SW 1271 (cell line): Measurements from ENCODE around the gene STXBP6.

Experiments
- DNase-seq, 2 experiments: peaks; one replicate each; lab custom pipeline; 2025; lab: John Stamatoyannopoulos, UW

STXBP6 gene

DNA sequence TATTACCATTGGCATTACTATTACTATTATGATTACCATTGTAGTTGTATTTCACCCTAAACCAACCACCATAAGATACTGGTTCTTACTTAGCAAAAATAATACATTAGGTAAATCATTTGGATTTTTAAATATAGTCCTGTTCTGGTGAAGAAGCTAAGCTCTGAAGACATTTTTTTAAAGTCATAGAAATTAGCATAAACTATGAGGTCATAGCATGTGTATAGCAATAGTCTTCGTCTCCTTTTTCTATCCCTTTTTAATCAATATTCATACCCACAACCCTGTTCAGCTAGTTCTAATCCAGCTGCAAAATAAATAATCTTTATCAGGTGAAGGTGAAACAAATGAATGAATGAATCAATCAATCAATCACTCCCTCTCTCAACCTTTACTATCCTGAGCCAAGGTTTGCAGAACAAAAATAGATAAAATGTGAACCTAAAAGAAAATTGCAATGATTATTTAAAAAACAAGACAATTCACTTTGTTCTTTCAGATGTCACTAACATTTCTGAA lies 134.5 kb downstream of the STXBP6 start:
- no peak for DNase-seq

DNA sequence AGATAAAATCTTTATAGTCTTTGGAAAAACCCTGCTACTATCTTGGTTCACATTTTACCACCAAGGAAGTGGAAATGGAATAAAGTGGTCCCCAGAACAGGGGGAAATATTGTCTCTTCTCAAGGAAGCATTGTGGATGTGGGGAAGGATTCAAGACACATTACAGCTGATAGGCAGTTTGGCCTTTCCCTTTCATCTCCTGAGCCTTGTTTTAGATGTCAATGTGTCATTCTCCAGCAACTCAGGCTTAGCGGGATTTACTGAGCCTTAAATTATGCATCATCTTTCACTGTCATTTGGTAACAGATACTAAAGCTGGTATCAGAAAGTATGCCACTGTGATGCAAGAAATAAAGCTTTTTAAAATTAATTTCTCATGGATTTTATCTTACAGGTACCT lies 136.2 kb downstream of the STXBP6 start:
- DNase-seq = no peak

DNA sequence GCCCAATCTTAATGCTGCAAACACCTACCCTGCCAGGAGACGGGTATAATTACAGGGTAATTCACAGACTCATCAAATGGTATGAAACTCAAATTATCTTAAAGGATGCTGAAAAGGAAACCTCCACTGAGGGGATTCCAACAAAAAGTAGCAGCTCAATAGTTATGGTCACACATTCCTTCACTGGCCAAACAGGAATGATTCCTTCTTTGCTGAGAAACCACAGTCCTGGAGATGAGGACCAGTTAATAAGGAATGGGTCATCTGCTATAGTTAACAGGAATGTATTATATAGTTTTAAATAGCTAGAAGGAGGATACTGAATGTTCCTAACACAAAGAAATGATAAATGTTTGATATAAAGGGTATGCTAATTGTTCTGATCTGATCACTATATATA lies 136.9 kb downstream of the STXBP6 start:
- DNase-seq = no peak

DNA sequence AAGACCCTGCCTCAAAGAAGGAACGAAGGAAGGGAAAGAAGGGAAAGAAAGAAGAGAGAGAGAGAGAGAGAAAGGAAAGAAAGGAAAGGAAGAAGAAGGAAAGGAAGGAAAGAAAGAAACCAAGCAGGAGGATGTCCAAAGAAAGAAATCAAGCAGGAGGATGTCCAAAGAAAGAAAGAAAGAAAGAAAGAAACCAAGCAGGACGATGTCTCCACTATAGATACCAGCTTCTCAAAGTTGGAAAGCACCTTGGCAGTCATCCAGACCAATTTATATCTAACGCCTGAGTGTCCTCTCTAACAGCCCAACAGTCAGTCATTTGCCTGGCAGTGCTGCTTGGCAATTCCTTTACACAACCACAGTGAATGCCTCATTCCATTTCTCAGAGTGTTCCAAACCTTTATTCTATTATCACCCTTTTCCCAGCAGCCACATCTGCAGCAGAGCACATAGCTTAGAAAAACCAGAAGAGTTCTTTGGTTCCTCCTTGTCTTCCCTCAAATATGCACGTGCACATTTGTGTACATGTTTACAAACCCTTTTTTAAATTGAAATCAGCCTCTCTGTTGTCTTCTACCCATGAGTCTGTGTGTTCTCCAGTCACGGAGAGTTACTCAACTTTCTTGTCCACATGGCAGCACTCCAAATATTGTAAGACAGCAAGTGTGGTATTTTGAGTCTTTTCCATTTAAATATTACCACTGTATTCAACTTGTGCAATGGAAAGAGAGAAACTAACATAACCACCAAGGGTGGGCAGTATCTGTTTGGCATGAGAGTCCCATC lies 138.4 kb downstream of the STXBP6 start:
- DNase-seq = no peak

DNA sequence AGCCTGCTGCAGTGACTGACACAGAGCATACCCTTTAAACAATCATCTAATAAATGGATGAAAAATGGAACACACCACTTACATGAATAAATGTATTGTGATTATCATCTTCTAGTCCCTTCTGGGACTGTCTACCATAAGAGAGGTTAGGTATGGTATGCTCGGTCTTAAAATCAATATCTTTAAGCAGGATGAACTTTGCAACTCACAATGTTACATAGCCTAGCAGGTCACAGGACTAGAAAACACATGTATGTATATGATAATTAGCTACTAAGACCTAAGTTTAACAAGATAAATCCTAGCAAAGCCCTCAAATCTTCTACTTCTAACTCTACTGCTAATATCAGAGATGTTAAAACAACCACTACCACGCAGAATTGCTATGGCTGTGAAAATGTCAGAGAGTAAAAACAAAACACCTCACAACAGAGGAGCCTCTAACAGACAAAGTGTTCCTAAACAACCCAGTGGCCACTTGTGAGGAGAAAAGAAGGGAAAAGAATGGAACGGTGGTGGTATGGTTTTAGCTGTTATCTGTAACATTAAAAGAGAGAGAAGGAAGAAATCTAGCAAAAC lies 139.4 kb downstream of the STXBP6 start:
- no peak for DNase-seq

DNA sequence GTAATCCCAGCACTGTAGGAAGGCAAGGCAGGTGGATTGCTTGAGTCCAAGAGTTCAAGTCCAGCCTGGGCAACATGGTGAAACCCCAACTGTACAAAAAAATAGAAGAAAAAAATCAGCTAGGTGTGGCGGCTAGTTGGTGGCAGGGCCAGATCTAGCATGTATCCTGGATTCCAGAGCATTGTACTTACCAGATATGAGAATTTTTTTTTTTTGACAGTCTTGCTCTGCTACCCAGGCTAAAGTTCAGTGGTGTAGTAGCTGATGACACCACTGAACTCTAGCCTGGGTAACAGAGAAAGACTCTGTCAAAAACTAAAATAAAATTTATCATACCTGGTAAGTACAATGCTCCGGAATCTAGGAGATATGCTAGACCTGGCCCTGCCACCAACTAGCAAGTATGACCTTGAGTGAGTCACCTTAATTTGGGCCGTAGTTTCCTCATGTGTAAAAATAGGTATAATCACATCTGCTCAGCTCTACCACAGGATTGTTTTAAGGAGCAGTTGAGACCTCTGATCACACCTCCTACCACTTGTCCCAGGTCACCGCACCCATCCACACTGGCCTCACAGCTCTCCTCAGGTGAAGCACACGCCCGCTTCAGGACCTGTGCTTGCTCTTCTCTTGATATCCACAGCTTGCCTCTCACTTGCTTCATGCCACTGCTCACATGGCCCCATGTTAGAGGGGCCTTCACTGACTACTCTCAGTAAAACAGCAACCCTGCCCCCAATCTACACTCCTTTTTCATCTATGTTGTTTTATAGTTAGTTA lies 140.2 kb downstream of the STXBP6 start:
- no peak for DNase-seq

DNA sequence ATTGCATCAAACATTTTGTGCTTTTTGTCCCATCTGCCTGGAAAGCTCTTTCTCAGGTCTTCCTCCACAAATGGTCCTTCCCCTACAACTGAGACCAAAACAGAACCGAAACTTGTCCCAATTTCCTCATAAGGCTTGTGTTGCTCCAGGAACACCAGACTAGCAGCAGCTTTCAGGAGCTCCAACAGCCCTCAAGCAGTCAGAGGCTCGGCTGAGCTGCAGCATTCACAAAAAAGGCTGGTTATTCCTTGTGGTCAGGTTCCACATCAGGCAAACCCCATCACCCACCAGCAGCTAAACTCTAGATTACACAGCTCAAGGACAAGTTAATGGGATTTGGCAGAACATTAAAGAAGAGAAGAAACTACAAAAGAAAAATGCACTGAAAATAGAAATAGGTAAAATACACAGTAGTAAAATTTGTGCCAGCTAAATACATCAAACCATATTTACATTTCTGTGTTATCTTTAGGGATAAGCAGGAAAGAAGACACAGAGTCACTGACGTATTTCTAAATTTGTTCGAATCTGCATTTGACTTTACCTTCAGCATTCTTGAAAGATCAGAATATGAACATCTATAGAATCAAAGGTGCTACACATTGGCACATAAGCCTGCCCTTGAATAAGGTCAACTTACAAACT lies 141.2 kb downstream of the STXBP6 start:
- no peak for DNase-seq

DNA sequence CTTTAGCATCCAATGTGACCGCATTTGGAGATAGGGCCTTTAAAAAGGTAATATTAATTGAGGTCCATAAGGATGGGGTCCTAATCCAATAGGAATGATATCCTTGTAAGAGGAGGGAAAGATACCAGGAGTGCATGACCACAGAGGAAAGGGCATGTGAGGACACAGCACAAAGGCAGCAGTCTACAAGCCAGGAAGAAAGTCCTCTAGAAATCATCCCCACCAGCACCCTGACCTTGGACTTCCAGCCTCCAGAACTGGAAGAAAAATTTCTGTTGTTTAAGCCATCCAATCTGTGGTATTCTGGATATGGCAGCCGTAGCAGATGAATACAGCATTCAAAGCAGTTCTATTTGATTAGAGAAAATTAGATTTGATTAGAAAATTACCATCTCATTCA lies 145.4 kb downstream of the STXBP6 start:
- DNase-seq = no peak

DNA sequence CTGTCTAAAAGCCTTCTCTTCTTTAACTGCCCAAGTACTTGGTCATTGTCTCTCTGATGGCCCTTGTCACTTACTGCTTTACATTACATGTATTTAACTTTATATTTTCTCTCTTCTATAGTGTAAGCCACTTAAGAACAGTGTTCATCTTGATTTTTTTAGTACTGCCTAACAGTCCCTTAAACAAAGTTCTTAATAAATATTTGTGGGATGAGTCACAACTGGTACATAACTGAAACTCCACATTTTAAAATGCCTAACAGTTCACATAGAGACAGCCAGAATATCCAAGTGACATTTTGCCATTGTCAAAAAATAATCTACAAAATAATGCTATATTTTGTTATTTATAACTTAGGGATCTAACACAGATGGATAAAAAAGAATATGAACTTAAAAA lies 146.6 kb downstream of the STXBP6 start:
- DNase-seq = peak in 1 of 2 experiments; percentile 63

DNA sequence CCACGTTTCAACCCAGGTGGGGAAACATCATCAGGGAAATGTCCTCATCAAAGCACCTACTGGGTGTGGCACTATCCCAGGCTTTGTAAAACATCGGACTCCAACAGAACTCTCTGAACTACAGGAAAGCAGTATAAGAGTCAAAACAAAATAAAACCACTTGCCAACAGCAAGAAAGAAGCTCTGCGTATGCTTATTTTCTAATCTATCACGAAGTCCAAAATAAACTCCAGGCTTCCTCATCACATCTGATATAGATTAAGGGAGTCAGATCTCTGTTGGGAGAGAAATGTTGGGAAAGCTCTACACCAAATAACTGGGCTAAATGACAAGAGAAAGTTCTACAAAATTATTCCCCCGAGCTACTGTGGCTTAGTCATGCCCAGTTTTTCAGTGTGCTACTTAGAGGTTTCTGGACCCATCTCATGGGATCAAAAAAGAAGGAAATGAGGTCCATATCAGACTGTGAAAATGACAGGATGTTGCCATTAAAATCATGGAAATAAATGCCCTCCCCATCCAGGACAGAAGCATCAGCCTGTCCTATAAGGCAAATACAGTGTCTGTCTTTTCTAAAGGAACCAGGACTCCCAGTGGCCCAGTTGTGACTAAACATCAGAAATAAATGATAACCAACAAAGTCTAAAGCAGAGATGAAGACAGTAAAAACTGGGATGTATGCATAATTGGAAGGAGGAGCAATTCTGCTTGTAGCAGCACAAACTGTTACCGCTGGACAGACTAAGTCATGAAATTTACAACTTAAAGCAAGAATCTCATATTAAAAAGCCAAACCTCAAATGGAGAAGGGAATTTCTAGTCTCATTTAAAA lies 149.5 kb downstream of the STXBP6 start:
- DNase-seq = no peak

DNA sequence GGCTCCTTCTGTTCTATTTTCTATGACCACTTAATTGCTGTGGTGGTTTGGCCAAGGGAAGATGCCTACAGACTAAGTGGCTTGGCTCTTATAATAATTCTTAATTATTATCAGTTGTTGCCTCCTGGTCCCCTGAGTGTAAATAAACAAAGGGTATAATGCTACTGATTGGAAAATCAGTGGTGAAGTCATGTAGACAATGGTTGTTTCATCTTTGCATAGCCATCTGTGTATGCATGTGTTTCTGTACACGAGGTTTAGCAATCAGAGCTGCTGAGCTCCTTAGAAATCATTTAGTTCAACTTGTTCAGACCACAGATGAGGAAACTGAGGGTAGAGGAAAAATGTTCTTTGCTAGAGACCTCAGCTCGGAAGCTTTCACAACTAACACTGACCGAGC lies 152.2 kb downstream of the STXBP6 start:
- DNase-seq = no peak

DNA sequence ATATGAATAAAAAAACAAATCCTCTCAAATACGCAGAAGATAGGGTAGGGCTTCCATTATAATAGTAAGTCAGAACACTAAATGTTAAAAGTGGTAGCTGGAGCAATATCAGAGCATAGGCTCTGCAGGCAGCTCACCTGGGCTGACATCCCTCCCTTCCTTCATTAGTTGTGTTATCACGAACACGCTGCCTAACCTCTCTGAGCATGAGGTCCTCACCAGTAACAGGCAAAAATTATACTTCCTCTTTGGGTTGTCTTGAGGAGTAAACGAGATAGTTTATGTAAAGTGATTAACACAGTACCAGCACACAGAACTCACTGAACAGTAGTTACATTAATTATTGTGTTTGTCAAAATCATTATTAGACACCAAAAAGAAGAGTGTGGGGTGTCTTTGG lies 154.3 kb downstream of the STXBP6 start:
- DNase-seq = no peak

DNA sequence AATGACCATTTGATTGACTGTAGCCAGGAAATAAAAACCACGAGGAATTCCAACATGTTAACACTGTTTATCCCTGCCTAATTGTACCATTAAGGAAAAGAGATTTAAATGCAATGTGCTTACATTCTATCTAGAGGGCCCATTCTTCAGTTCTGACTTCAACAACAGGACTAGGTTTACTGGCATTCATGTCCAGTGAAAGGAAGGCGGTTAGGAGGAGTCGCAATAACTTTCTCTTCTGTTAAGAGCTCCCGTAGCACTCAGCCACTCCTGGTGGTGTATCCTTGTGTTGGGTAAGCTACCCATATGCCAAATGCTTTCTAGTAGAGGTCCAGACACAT lies 154.7 kb downstream of the STXBP6 start:
- DNase-seq = no peak

DNA sequence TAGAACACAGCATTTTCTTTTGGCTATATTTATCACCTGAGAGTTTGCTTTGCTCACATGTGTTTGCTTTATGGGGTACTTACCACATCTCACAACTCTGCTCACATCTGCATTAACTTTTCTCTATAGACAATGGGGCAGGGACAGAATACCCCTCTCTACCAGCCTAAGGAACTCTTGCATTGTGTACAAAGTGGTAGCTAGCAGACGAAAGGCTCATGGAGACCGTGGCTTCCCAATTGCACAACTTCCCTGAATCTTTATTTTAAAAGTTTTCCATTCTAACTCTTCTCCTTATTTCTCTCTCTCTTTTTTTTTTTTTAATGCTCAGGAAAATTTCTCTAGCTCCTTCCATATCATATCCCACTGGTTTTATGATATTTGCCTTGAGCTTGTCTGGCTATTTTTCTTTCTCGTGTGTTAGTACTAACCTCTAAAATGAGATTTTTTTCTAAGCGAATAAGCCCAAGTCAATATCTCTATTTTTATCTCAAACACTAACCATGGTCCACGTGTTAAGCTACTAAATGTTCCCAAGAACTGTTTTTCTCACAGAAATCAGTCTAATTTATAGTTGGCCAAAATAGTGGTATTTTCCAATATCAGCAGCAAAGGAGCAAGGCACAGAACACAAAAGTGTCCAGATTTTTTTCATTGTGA lies 155.2 kb downstream of the STXBP6 start:
- DNase-seq = no peak

DNA sequence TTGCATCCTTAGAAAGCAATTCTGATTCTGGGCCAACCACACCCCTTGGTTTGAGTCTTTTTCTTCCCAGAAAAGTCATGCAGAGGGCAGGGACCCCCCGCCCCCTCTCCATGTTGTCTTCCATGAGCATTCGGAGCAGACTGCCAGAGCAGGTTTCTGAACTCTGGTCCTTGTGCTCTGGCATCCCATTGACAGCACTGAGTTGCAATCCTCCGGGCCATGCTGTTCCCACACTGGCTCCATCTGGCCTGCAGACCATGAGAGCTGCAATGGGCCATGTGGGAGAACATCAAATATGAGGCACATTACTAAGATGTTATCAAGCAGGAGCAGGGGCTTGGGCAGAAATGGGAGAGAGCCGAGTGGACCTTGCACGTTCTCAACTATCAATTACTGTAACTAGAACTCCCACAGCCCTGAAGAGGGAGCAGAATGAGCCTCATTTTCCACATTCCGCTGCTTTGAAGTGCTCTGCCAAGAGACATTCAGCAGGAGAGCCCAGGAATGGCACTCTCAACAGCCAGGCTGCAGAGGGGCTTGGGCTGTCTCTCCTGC lies 157.4 kb downstream of the STXBP6 start:
- DNase-seq = no peak

DNA sequence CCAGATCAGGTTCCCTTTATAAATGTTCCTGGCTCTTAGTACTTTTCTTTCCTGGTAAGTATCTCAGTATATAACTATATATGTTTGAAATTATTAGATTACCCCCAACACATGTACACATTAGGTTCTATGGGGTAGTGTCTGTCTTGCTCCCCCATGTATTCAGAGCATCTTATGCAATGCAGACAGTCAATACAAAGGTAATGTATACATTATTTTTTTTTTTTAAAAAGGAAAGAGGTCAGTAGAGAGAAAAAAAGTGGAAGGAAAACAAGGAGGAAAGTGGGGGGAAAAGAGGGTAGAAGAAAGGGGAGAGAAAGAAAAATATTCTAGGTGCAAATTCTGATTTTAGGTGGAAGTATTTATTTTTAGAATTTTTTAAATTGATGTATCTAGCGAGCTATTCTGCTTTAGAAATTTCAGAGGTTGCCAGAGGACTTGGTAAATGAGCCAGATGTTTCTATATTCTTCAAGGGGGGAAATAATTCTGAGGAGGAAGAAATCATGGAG lies 157.9 kb downstream of the STXBP6 start:
- DNase-seq = no peak

DNA sequence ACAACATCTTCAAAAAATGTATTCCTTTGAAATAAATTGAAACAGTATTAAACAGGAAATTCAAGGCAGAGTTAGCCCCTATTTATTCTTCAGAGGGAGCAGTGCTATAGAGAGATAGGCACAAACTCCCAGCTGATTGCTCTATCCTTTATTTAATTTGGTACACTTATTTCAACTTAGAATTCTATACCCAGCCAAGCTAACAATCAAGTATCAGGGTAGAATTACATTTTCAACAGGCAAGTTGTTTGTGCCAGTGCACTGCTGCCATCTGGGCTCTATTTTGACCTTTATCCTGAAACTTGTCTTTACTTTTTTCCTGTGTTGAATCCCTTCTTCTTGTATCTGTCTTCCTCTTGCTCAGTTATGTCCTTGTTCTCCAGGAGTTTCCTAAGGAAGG lies 159.2 kb downstream of the STXBP6 start:
- DNase-seq = no peak

DNA sequence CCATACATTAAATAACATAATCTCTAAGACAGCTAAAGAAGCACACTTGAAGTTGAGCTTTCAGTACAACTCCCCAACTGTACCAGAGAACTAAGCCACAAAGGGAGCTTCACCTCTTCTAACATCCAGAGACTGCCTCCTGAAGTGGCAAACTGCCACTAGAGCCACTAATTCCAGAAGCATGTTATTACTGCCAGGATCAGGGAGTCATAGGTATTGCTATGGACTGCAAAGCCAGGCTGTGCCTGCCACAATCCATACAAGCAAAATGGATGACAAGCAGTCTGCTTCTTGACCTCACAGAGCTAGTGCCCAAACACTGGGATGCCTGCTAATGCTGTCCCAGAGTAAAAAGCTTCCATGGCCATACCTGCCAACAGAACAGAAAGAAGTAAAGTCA lies 160.1 kb downstream of the STXBP6 start:
- DNase-seq = no peak

DNA sequence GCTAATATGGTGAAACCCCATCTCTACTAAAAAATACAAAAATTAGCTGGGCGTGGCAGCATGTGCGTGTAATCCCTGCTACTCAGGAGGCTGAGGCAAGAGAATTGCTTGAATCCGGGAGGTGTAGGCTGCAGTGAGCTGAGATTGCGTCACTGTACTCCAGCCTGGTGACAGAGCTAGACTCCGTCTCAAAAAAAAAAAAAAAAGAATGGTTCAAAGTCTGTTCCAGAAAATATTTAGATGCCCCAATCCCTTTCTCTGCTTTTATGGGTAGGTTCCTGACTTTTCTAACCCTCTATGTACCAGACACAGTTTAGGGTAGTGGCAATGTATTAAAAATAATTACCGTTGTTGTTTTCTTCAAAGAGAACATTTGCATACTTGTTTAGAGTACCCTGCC lies 161.4 kb downstream of the STXBP6 start:
- no peak for DNase-seq

DNA sequence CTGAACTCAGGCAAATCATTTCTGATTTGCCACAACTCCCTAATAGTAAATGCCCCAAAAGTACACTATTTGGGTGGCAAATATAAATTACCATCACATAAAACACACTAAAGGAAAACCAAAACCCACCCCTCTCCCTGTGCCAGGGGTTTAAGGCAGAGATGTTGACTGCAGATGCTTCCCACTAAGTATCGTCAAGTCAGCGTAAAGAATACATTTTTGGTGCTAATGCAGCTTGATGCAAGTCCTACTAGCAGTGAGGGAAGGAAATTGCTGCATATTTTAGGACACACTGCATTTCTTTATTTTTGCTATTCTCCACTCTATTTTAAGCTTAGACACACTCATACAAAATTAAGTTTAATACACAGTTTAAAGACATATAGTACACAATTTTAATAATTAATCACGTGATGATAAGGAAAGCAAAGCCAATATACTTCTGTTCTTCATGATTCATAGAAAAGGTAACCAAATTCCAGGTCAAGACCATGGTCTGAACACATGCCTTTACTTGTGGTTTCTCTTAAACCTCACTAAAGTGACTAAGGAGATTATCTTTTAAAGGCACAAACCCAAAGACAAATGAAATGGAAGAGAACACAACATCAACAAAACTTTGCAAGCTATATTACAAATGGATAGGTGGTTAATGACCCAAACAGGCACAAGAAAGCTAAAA lies 162.2 kb downstream of the STXBP6 start:
- DNase-seq = no peak
